ENCODE data around the gene SUPT3H.
"Not testable (repeated sequence)": the region's sequence is repeated elsewhere in the genome, so short reads cannot be mapped to it uniquely, and the experiment has no call there.

The SUPT3H gene

GRCh38 chr6:45253453-45253852, 124.3 kb downstream of the SUPT3H start:
- DNase-seq: no peak

GRCh38 chr6:45231660-45232059, 146.1 kb downstream of the SUPT3H start:
- DNase-seq: no peak

GRCh38 chr6:45229416-45229815, 148.3 kb downstream of the SUPT3H start:
- DNase-seq: no peak

- DNase-seq: no peak
Observed at GRCh38 chr6:45226081-45226480, 151.7 kb downstream of the SUPT3H start.

GRCh38 chr6:45222380-45222779, 155.4 kb downstream of the SUPT3H start:
- no peak for DNase-seq

- no peak for DNase-seq
Observed at GRCh38 chr6:45215759-45216158, 162.0 kb downstream of the SUPT3H start.

GRCh38 chr6:45212976-45213375, 164.8 kb downstream of the SUPT3H start:
- no peak for DNase-seq

GRCh38 chr6:45209762-45210161, 168.0 kb downstream of the SUPT3H start:
- no peak for DNase-seq

- no peak for DNase-seq
Observed at GRCh38 chr6:45206793-45207492, 170.8 kb downstream of the SUPT3H start.

GRCh38 chr6:45201484-45201883, 176.2 kb downstream of the SUPT3H start:
- no peak for DNase-seq

GRCh38 chr6:45200510-45200909, 177.2 kb downstream of the SUPT3H start:
- DNase-seq: no peak

GRCh38 chr6:45199554-45199953, 178.2 kb downstream of the SUPT3H start:
- no peak for DNase-seq

GRCh38 chr6:45196121-45196520, 181.6 kb downstream of the SUPT3H start:
- DNase-seq: no peak

GRCh38 chr6:45195137-45195536, 182.6 kb downstream of the SUPT3H start:
- no peak for DNase-seq

GRCh38 chr6:45192556-45192955, 185.2 kb downstream of the SUPT3H start:
- no peak for DNase-seq

GRCh38 chr6:45191414-45191813, 186.3 kb downstream of the SUPT3H start:
- no peak for DNase-seq

GRCh38 chr6:45187836-45188235, 189.9 kb downstream of the SUPT3H start:
- no peak for DNase-seq

GRCh38 chr6:45185403-45186251, 192.1 kb downstream of the SUPT3H start:
- DNase-seq: no peak

GRCh38 chr6:45184937-45185336, 192.8 kb downstream of the SUPT3H start:
- no peak for DNase-seq

- no peak for DNase-seq
Observed at GRCh38 chr6:45184040-45184439, 193.7 kb downstream of the SUPT3H start.

- DNase-seq: not testable (repeated sequence)
Observed at GRCh38 chr6:45176373-45176772, 201.4 kb downstream of the SUPT3H start.

- no peak for DNase-seq
Observed at GRCh38 chr6:45175272-45175671, 202.5 kb downstream of the SUPT3H start.

GRCh38 chr6:45174045-45174444, 203.7 kb downstream of the SUPT3H start:
- DNase-seq: no peak

GRCh38 chr6:45171380-45171779, 206.4 kb downstream of the SUPT3H start:
- DNase-seq: no peak
